Ishikawa (cell line): ENCODE results near the gene MIPOL1.

Experiments
- CEBPB ChIP-seq: IDR thresholded peaks from 2 replicates; pipeline ENCODE4 v1.6.1; 2012
- CREB1 ChIP-seq: IDR thresholded peaks from 2 replicates; pipeline ENCODE4 v1.6.1; 2012; ENCODE audit warnings: low read depth
- EGR1 ChIP-seq: IDR thresholded peaks from 2 replicates; pipeline ENCODE4 v1.6.1; 2012
- EP300 ChIP-seq: IDR thresholded peaks from 2 replicates; pipeline ENCODE4 v1.6.1; 2012; ENCODE audit warnings: borderline replicate concordance
- FOXM1 ChIP-seq: IDR thresholded peaks from 2 replicates; pipeline ENCODE4 v1.6.1; 2012; ENCODE audit warnings: low read depth, borderline replicate concordance
- NFIC ChIP-seq: IDR thresholded peaks from 2 replicates; pipeline ENCODE4 v1.6.1; 2012
- TAF1 ChIP-seq: IDR thresholded peaks from 2 replicates; pipeline ENCODE4 v1.6.1; 2012; ENCODE audit warnings: low read depth, mild to moderate bottlenecking
- TEAD4 ChIP-seq: IDR thresholded peaks from 2 replicates; pipeline ENCODE4 v1.6.1; 2012
- YY1 ChIP-seq: IDR thresholded peaks from 2 replicates; pipeline ENCODE4 v1.6.1; 2012; ENCODE audit warnings: low read depth
- TF ChIP-seq, protein P1 (sequence below): IDR thresholded peaks from 2 replicates; pipeline ENCODE4 v1.6.1; 2012
- TF ChIP-seq, protein P2 (sequence below): IDR thresholded peaks from 2 replicates; pipeline ENCODE4 v1.6.1; 2012; ENCODE audit warnings: low read depth, mild to moderate bottlenecking
- TF ChIP-seq, protein P3 (sequence below): IDR thresholded peaks from 2 replicates; pipeline ENCODE4 v1.6.1; 2012

DNA sequence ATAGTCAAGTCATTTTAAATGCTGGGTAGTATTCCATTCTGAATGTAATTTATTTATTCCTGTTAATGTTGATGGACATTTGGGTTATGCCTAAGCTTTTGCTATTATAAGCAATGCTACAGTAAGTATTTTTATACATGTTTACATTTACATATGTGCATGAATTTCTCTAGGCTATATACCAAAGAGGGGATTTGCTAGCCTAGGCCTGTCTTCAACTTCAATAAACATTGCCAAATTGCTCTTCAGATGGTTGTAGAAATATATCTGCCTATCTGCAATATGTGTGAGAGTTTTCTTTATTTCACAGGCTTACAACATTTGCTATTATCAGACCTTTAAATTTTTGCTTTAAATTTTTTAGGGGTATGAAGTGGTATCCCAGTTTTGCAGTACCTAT, 87.0 kb downstream of the MIPOL1 start:
- no peak for TF ChIP-seq CEBPB
- TF ChIP-seq TAF1 = no peak
- TF ChIP-seq, protein P1, sequence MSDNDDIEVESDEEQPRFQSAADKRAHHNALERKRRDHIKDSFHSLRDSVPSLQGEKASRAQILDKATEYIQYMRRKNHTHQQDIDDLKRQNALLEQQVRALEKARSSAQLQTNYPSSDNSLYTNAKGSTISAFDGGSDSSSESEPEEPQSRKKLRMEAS = no peak
- no peak for TF ChIP-seq NFIC
- no peak for TF ChIP-seq EP300
- TF ChIP-seq YY1 = no peak
- TF ChIP-seq FOXM1 = no peak
- TF ChIP-seq EGR1 = no peak
- TF ChIP-seq, protein P2, sequence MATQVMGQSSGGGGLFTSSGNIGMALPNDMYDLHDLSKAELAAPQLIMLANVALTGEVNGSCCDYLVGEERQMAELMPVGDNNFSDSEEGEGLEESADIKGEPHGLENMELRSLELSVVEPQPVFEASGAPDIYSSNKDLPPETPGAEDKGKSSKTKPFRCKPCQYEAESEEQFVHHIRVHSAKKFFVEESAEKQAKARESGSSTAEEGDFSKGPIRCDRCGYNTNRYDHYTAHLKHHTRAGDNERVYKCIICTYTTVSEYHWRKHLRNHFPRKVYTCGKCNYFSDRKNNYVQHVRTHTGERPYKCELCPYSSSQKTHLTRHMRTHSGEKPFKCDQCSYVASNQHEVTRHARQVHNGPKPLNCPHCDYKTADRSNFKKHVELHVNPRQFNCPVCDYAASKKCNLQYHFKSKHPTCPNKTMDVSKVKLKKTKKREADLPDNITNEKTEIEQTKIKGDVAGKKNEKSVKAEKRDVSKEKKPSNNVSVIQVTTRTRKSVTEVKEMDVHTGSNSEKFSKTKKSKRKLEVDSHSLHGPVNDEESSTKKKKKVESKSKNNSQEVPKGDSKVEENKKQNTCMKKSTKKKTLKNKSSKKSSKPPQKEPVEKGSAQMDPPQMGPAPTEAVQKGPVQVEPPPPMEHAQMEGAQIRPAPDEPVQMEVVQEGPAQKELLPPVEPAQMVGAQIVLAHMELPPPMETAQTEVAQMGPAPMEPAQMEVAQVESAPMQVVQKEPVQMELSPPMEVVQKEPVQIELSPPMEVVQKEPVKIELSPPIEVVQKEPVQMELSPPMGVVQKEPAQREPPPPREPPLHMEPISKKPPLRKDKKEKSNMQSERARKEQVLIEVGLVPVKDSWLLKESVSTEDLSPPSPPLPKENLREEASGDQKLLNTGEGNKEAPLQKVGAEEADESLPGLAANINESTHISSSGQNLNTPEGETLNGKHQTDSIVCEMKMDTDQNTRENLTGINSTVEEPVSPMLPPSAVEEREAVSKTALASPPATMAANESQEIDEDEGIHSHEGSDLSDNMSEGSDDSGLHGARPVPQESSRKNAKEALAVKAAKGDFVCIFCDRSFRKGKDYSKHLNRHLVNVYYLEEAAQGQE = no peak
- TF ChIP-seq, protein P3, sequence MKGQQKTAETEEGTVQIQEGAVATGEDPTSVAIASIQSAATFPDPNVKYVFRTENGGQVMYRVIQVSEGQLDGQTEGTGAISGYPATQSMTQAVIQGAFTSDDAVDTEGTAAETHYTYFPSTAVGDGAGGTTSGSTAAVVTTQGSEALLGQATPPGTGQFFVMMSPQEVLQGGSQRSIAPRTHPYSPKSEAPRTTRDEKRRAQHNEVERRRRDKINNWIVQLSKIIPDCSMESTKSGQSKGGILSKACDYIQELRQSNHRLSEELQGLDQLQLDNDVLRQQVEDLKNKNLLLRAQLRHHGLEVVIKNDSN = no peak
- TF ChIP-seq TEAD4 = no peak
- TF ChIP-seq CREB1 = no peak
